Measurements from ENCODE around the gene STXBP6. TPM values are rescaled to one million over a fixed set of nuclear protein-coding genes. Genes with fewer than 3 reads are reported as not detected.

The STXBP6 gene
- total RNA-seq, 1 experiment from 2014 or later: 32.2 TPM

DNA sequence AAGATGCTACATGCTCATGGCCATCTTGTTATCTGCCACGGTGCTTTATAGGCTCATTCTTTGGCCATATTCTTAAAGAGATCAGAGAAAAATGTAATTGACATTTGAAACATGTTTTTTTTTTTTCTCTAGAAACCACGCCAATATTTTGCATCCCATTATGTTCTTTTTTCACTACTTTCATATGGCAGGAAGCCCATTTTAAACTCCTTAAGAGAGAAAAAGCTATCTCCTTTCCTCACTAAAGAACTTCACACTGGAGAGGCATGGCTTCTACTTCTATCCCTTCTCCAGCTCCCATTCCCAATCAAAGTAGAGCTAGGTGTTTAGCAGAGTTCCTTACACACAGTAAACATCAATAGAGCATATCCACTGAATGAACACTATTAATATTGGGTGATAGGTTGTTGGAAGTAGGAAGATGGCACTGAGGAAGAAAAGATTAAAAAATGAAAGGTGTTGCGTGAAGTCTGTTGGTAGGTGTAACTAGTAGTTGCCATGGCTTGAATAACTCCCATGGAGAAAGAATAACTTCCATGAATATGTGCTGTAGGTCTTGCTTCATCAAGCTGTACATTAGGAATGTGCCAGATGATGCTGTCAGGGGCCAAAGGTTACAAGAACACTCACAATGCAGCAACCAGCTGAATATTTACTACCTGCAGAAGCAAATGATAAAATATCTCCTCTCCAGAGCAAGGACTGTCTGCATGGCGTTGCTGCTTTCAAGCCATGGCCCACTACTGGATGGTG, 178.8 kb downstream of the STXBP6 start:
- no TSS peak for BruUV-seq (replicated peaks)
- H3K4me1 Mint-ChIP-seq (ENCODE audit: low read depth, unreplicated experiment): peaks cover 48% of the 10 kb centered on the region
- Histone ChIP-seq H3K36me3 (ENCODE audit: control insufficient read depth, insufficient read depth, low read length) (no peaks in the 10 kb centered on the region; the same call in none of the 2 replicates), H3K4me3 (ENCODE audit: low read depth, low read length) (no peak overlapping the region), H3K27me3 (replicated peaks; ENCODE audit: control insufficient read depth, insufficient read depth, low read length) (no peaks in the 10 kb centered on the region), H3K4me1 (peaks cover 13% of the 10 kb centered on the region), H3K9me3 (no peaks in the 10 kb centered on the region)
- H3K4me3 Mint-ChIP-seq (ENCODE audit: unreplicated experiment): no peak overlapping the region
- H3K27ac Mint-ChIP-seq (ENCODE audit: unreplicated experiment): no peak overlapping the region
- TF ChIP-seq, protein P1, sequence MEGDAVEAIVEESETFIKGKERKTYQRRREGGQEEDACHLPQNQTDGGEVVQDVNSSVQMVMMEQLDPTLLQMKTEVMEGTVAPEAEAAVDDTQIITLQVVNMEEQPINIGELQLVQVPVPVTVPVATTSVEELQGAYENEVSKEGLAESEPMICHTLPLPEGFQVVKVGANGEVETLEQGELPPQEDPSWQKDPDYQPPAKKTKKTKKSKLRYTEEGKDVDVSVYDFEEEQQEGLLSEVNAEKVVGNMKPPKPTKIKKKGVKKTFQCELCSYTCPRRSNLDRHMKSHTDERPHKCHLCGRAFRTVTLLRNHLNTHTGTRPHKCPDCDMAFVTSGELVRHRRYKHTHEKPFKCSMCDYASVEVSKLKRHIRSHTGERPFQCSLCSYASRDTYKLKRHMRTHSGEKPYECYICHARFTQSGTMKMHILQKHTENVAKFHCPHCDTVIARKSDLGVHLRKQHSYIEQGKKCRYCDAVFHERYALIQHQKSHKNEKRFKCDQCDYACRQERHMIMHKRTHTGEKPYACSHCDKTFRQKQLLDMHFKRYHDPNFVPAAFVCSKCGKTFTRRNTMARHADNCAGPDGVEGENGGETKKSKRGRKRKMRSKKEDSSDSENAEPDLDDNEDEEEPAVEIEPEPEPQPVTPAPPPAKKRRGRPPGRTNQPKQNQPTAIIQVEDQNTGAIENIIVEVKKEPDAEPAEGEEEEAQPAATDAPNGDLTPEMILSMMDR (IDR thresholded peaks at IDR 0.05; ENCODE audit: insufficient read depth in 1 of 2, low read depth in 1 of 2, low read length in 1 of 2, severe bottlenecking in 1 of 2, unreplicated experiment in 1 of 2): no peak
- CTCF ChIA-PET: no interaction called here
- peak; percentile 53 to 60 for DNase-seq
- intact Hi-C loops (cut with micrococcal nuclease; ENCODE audit: unreplicated experiment): no loop called here
- H3K27me3 Mint-ChIP-seq (ENCODE audit: insufficient read depth, unreplicated experiment): no peaks in the 10 kb centered on the region
- POLR2A ChIA-PET: interaction anchor here (0.6 to 0.7 kb wide), 2 partner anchors 53 to 57 kb away, joined by 5 to 7 read pairs; no protein-coding TSS in a partner anchor
- H3K36me3 Mint-ChIP-seq (ENCODE audit: insufficient read depth, unreplicated experiment): peaks cover 13% of the 10 kb centered on the region
- no peaks in the 10 kb centered on the region for H3K9me3 Mint-ChIP-seq (ENCODE audit: unreplicated experiment)

DNA sequence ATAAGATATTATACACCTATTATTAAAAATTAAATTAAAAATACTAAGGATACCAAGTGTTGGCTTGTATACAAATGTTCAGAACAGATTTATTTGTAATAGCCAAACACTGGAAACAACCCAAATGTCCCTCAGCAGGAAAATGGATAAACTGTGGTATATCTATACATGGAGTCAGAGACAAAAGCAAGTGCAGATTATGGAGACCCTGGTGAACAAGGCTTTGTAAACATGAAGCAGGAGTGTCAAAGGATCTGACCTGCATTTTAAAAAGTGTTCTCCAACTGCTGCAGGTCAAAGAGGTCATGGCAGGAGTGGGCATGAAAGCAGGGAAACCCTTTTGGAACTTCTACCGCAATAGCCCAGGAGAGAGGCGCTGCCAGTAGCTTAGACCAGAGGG, 181.6 kb downstream of the STXBP6 start:
- no peaks in the 10 kb centered on the region for H3K27me3 ChIP-seq (replicated peaks; ENCODE audit: control insufficient read depth, insufficient read depth, low read length)
- H3K4me3 ChIP-seq (ENCODE audit: low read depth, low read length): no peak overlapping the region
- peak overlapping the region; percentile 48 for H3K27ac Mint-ChIP-seq (ENCODE audit: unreplicated experiment)
- H3K4me1 Mint-ChIP-seq (ENCODE audit: low read depth, unreplicated experiment): peaks cover 51% of the 10 kb centered on the region
- ChIA-PET POLR2A (no interaction called here), CTCF (interaction anchor here (1.1 kb wide), 1 partner anchor 62 kb away, joined by 3 read pairs; no protein-coding TSS in a partner anchor)
- peaks cover 13% of the 10 kb centered on the region for H3K4me1 ChIP-seq
- intact Hi-C loops (cut with micrococcal nuclease; ENCODE audit: unreplicated experiment): no loop called here
- no peaks in the 10 kb centered on the region; the same call in none of the 2 replicates for H3K36me3 ChIP-seq (ENCODE audit: control insufficient read depth, insufficient read depth, low read length)
- H3K9me3 ChIP-seq: no peaks in the 10 kb centered on the region
- BruUV-seq (replicated peaks): no TSS peak
- TF ChIP-seq, protein P1 (IDR thresholded peaks at IDR 0.05; ENCODE audit: insufficient read depth in 1 of 2, low read depth in 1 of 2, low read length in 1 of 2, severe bottlenecking in 1 of 2, unreplicated experiment in 1 of 2): no peak
- no peak overlapping the region for H3K4me3 Mint-ChIP-seq (ENCODE audit: unreplicated experiment)
- DNase-seq: no peak
- H3K36me3 Mint-ChIP-seq (ENCODE audit: insufficient read depth, unreplicated experiment): peaks cover 13% of the 10 kb centered on the region
- H3K27me3 Mint-ChIP-seq (ENCODE audit: insufficient read depth, unreplicated experiment): no peaks in the 10 kb centered on the region
- no peaks in the 10 kb centered on the region for H3K9me3 Mint-ChIP-seq (ENCODE audit: unreplicated experiment)

DNA sequence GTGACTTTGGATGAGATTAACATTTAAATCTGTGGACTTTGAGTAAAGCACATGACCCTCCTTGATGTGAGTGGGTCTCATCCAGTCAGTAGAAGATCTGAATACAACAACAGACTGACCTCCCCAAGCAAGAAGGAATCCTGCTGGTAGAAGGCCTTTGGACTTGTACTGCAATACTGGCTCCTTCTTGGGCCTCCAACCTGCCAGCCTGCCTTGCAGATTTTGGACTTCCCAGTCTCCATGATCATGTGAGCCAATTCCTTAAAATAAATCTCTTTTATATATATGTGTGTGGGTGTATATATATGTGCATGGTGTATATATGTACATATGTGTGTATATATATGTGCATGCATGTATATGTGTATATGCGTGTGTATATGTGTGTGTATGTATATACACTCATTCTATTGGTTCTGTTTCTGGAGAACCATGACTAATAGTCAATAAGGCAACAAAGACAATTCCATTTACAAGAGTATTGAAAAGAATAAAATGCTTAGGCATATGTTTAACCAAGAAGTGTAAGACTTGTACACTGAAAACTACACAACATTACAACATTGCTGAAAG, 183.8 kb downstream of the STXBP6 start:
- BruUV-seq (replicated peaks): no TSS peak
- DNase-seq: no peak

More for the DNA sequence above, 183.8 kb downstream of the STXBP6 start:
- H3K4me3 Mint-ChIP-seq (ENCODE audit: unreplicated experiment): no peak overlapping the region
- H3K27ac Mint-ChIP-seq (ENCODE audit: unreplicated experiment): no peak overlapping the region
- H3K27me3 ChIP-seq (replicated peaks; ENCODE audit: control insufficient read depth, insufficient read depth, low read length): no peaks in the 10 kb centered on the region
- no peaks in the 10 kb centered on the region for H3K27me3 Mint-ChIP-seq (ENCODE audit: insufficient read depth, unreplicated experiment)
- TF ChIP-seq, protein P1 (IDR thresholded peaks at IDR 0.05; ENCODE audit: insufficient read depth in 1 of 2, low read depth in 1 of 2, low read length in 1 of 2, severe bottlenecking in 1 of 2, unreplicated experiment in 1 of 2): no peak
- peaks cover 40% of the 10 kb centered on the region for H3K4me1 Mint-ChIP-seq (ENCODE audit: low read depth, unreplicated experiment)
- CTCF ChIA-PET: no interaction called here
- no peaks in the 10 kb centered on the region; the same call in 1 of the 2 replicates for H3K36me3 ChIP-seq (ENCODE audit: control insufficient read depth, insufficient read depth, low read length)
- H3K9me3 ChIP-seq: no peaks in the 10 kb centered on the region
- intact Hi-C loops (cut with micrococcal nuclease; ENCODE audit: unreplicated experiment): no loop called here
- POLR2A ChIA-PET: no interaction called here
- H3K4me1 ChIP-seq: peaks cover 16% of the 10 kb centered on the region
- no peaks in the 10 kb centered on the region for H3K9me3 Mint-ChIP-seq (ENCODE audit: unreplicated experiment)
- H3K36me3 Mint-ChIP-seq (ENCODE audit: insufficient read depth, unreplicated experiment): peaks cover 22% of the 10 kb centered on the region
- H3K4me3 ChIP-seq (ENCODE audit: low read depth, low read length): no peak overlapping the region

All from Caco-2 (cell line).